Stimulated activated CD8-positive, alpha-beta memory T cell treated with anti-CD3 and anti-CD28 coated beads, Interleukin-4, amount 100 ng/mL, for 4 hours (primary cell): ENCODE measurements around the gene UBR4.

Source experiments
- DNase-seq, 2 donors: peaks; one replicate each; pipeline ENCODE4 v3.0.0-alpha.2; 2020; ENCODE audit warnings: low read depth in 2 of 2, low spot score in 1 of 2

UBR4 gene

DNA sequence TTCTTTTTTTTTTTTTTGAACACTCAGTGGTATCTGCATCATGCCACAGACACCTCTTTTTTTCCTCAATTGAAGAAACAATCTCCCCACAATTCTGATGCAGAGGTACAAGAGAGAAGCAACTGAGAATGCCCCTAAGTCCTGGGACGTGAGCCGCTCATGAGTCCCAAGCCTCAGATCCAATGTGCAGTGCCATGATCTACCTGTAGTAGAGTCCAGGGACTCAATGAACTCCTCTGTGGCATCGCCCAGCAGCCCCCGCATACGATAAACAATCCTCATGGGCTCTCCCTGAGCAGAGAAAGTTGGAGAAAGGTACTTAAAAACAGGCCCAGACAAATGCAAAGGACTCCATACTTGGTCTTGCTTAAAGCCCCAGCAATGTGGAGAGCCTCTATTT, 113.1 kb downstream of the UBR4 start:
- DNase-seq: no peak

DNA sequence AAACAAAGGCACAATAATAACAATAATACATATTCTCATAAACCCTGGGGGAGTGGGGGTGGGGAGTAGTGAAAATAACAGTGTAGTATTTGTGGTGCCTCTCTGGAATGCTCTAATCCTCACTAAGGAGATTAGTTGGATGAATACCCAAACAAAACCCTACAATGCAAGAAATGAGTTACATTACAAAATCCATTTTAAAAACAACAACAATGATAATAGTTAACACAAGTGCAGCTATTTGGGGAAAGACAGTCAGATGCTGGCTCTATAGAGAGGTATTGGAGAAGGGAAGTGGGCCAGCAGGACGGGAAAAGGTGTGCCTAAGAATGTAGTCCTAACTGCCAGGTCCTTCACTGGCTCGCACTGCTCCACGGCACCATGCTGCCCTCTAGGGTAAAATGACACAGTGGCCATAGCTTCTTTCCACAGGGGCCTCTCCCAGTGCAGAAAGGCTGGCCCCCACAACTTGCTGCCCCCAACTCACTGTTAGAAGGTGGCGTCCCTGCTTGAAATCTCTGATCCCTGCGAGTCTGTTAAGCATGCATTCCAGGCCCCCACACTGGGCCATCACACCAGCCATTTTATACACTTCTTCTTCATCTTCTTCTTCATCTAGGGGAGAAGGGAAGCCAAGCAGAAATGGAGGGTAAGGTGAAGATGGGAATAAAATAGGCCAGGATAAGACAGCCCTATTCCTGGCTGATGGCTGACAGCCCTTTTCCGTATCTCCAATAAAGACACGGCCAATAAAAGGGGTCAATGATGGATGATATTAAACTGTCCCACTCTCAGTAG, 113.8 kb downstream of the UBR4 start:
- no peak for DNase-seq

DNA sequence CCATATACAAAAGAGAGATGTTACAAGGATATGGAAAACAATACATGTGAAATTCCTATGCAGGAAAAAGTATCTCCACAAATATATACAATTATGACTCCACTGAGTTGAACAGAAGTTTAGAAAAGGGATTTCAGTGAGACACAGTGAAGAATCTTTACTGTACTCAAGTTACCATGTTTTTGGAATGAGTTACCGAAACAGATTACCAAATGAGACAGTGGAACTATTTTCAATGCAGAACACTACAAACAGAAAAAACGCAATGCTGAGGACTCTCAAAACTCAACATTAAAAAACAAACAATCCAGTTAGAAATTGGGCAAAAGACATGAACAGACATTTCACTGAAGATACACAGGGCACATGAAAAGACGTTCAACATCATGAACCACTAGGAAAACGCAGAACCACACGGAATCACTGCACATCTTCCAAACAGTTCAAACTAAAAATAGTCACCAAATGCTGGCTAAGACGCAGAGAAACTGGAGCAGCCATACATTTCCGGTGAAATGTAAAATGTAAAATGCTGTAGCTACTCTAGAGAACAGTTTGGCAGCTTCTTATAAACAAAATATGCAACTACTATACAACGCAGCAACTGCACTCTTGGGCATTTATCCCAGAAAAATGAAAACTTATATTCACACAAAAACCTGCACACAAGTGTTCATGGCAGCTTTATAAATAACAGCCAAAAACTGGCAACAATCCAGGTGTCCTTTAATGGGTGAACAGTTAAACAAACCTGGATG, 118.7 kb downstream of the UBR4 start:
- DNase-seq: no peak

DNA sequence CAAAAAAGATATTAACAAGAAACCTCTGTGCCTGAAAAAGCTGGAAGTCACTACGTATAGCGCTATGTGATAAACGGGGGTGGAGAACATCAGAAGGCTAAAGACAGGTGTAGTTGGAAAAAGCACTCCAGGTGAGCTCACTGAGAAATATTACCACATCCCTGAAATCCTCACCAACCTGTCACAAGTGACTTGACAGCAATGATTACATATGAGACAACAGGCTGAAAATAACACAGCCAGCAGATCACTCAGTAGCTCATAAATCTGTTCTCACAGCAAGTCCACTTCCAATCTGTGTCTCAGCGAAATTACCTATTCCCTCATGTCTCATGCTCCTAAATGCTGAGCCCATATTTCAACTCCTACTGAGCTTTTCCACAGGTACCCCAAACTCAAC, 120.5 kb downstream of the UBR4 start:
- no peak for DNase-seq

DNA sequence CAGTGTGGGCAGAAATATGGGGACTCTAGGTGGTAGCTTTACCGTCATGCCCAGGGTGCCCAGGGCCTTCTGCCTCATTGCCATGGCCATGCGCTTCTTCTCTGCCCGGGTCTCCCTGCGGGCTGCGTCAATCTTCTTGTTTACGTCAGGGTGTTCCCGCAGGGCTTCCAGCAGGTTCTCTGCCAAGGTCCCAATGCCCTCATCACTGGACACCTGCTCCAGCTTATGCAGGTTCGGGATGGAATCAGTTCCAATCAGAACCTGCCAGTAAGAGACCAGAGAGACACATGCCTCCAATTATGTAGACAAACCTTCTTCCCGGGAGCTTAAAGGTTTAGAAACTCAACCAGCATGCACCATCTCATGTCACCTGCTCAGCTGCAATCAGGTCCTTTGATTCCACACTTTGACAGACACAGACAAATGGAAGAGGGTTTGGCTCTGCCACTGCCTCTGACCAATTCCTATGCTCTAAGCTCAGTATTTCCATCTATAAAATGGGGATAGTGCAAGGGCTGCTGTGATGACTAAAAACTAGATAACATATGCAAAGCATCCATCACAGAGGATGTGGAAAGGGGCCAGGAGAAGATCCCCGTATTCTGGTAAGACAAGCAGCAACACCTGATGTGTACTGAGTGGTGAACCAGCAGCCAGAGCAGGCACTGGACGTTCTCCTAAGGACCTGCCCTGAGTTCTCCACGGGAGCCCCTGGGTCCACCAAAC, 121.2 kb downstream of the UBR4 start:
- DNase-seq: no peak

DNA sequence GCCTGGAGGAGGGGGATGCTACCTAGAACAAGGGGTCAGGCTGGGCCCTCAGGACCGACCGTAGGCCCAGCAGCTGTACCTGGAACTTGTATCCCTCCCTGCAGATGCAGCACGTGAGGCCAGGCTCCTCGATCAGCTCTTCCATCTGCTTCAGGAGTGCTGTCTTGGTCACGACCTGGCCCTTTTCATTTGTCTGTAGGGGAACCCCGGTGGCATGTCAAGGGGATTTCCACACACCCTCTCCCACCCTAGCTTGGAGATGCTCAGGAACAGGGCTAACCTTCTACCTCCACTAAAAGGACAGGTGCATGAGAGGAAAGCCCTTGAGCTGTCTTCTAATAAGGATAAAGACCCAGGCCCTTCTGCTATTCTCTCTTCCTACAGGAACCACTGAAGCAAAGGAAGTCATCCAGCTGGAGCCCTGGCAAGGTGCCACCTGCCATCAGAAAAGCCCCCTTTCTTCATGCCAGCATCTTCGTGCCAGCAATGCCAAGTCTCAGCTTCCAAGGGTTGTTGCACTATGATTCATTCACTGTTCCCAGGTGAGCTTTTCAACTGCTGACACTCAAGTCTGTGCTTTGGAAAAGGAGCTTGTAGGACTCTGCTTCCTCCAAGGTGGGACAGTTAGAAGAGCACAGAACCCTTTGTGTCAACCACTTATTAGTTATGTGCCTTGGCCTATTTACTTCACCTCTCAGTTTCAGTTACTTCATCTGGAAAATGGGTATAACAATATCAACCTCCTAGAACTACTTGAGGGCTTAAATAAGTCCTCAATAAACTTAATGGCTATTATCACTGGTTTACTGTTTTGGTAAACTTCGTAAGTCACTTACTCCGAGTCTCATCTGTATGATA, 122.1 kb downstream of the UBR4 start:
- DNase-seq: no peak

DNA sequence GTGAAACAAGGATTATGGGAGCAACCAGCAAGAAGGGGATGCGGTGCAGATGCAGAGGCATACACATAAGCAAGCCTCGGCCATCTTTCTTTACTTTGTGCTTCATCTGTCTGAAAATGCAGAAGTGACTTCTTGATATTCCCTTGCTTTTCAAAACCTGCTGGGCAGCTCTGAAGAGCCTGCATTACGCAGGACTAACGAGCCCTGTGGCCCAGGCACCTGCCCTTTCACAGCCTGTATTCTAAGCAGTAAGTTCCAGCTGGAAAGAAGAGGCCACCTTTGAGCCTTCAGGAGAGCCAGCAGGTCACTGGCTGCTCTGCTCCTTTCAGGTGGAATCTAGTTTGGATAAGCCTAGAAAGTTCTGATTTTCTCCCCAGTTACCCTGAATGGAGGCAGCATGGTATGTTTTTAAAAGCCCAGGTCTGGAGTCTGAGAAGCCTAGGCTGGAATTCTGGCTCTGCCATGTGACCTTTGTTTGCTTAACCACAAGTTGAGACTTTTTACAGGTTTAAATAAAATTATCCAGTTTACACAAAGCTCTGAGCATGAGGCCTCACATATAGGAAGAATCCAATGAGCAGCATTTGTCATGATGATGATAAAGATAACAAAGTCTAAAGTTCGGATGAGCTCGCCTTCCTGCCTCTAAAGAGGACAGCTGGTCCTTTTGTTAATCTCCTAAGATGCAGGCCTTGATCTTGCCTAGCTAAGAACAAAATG, 122.9 kb downstream of the UBR4 start:
- no peak for DNase-seq

DNA sequence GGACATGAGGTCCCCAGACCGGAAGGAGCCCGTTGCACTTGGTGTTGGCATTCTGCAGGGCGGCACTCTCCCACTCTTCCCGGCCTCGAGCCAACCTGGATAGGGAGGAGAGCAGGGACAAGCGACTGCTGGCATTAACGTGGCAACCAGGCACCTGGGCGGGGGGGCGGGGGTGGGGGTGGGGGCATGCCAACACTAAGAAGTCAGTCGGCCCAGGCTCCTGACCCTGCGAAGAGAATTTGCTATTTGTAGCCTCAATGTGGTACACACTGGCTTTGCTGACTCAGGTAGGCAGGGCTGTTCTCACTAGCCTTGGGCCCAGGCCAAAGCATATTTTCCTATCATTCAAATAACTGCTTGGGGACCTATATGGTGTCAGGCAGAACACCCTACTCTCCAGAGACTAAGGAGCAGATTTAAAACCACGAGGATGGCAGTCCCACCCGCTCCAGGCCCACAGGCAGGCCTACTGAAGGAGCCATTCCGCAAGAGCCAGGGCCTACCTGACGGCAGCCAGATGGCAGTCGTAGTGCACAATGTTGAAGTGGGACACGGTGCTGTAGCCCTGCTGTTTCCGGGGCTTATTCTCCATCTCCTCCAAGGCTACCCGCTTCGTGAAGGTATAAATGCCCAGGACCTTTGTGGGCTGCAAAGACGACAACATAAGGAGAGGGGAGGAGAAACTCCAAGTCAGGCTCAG, 123.7 kb downstream of the UBR4 start:
- DNase-seq: no peak

DNA sequence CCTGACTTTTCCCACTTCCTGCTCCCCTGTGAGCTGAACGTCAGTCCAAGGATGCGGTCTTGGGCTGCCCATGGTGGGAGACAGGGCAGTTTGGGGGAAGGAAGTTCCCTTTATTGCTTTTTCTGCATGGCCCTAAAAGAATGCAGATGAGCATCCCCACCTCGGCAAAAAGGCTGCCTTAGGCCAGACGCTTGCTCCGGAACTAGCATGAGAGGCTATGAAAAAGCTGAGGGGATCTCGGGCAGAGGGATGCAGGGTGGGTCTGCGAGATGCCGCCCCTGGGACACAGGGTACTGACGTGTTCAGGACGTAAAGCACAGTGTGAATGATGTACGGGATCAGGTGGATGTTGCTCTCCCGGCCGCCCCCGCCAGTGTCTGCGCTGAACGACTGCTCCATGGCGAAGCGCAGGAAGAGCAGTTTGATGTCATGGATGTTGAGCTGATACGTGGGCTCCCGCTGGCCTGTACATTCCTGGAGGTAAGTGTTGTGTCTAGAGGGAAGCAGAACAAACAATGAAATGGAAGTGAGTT, 125.8 kb downstream of the UBR4 start:
- no peak for DNase-seq

DNA sequence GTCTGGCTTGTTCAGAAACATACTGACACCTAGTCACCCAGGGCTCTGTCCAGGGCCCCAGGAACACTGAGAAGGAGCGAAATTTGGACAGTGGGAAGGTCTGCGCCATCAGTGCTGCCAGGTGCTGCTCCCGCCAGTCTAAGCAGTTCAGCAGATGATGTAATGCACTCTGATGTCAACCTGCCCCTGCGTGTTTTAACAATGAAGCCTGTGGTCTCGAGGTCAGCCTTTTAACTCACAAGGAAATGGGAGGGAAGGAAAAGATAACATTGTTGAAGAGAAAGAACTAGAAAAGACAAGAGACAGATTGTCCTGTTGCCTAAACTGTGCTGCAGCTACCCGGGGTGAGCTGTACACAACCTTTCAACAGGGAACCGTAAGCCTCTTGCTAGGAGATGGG, 127.0 kb downstream of the UBR4 start:
- no peak for DNase-seq

DNA sequence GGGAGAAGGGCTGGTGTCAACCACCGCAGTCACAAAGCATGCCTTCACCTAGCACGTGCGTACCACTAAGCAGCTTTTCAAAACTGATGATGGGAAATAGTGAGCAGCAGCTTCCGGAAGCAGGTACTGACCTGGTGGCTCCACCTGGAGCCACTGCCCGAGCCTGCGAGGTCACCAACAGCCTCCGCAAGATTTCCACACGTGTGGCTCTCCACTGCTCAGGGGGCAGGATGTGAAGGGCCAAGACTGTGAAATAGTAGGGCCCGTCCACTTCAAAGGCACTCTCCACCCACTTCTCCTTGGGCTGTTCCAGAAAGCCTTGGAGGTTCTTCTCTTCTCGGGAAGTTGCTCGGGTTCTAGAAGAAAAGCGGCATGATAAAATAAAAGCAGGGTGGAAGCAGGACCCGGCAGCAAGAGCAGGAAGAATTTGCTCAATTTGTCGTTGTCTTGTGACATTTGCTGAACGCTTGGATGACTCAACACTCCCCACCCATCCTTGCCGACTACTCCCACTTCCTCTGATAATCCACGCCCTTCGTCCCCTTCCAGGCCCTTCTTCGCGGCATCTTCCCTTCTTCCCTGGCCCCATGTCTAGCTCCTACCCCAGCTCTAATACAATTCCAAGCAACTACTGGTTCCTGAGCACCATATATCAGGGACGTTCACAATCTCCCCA, 128.7 kb downstream of the UBR4 start:
- no peak for DNase-seq

DNA sequence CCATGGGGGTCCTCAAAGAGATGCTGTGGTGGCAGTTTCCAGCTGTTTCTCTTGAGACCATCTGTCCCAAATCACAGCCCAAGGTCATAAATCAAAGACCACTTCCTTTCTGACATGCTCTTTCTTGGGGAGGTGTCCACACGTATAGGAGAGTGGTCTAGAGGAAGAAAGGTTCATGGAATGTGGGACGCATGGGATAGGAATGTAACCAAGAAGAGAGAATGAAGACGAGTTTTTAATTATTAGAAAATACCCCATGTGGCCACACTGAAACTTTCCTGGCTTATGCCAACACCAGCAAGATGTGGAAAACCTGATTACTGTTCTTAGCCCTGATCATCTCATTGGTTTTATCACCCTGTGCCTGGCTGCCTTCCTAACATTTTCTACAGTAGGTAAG, 129.3 kb downstream of the UBR4 start:
- no peak for DNase-seq

DNA sequence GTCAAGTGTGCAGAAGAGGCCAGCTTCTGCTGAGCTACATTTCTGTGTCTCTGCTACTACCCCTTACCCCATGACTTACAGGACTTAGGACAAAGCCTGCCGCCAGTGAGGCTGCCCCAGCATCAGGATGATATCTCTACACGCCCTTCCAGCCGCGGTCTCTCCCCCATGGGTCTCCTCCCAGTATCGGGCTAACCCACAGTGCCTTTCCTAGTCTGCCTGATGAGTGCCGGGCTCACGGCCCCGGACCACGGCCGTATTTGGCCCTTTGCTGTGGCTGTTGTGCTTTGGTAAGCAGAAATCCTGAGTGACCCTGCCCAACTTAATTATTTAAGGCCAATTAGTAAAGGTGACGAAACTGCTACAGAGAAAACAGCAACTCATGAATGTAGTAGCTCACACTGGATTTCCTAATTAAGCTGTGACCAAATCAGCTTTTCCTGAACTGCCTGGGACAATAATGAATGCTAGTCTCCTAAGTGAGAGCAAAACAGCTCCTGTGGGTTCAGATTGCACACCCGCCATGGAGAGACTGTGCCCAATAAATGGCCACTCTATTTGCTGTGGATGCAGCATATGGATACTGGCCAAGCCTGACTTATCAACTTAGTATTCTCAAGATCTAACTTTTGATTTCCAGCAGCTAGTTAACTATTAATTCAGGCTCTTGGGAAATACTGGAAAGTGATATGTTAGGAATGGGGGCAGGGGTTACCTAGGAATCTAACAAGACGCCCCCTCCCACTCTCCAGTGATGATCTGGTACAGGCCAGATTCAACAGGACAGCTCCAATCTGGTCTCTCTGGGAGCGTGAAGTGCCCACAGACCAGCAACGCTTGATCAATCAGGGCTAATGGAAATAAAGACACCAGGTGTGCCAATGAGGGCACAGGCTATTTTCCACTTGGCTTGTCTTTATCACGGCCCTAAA, 130.3 kb downstream of the UBR4 start:
- DNase-seq: no peak

DNA sequence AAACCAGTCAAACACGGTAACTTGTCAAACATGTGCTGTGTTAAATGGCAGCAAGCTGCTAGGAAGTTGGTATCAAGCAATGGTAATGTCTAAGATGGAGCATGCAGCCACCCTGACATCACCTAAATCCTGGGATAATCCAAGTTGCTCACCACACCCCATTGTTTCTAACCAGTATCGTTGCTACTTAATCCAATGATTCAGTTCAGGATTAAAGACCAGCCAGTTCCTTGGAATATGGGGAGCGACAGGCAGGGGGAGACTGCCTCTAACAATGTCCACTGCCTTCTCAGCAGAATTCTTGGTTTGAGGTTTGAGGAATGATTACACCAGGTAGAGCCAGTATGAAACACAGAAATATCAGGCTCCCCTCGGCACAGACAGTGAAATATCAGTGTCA, 131.5 kb downstream of the UBR4 start:
- no peak for DNase-seq

DNA sequence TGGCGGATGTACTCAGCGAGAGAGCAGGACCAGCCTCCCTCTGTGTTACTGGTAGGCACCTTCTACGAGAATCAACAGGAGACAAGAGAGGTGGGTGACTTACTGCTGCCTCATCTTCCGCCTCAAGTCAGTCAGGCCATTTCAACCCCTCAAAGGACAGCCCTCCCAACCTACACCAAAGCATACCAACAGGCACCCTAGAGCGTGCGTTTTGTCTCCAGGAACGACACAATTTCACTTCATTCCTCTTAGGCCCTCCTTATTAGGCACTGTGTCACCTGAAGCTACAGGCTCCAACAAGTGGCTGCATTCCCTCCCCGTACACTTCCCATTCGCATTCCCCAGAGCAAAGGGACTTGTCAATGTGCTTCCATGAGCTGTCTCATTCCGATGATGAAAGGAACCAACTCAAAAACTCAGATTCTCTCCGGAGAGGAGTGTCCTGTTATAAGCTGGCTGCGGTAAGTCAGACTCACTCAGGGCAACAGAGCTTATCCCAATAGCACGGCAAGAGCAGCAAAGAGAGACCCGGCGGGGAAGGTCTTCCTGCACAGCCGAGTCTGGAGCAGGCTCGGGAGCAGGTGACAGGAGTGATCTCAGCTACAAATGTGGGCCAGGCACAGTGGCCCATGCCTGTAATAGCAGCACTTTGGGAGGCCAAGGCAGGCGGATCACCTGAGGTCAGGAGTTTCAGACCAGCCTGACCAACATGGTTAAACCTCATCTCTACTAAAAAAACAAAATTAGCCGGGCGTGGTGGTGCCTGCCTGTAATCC, 133.0 kb downstream of the UBR4 start:
- DNase-seq: no peak

DNA sequence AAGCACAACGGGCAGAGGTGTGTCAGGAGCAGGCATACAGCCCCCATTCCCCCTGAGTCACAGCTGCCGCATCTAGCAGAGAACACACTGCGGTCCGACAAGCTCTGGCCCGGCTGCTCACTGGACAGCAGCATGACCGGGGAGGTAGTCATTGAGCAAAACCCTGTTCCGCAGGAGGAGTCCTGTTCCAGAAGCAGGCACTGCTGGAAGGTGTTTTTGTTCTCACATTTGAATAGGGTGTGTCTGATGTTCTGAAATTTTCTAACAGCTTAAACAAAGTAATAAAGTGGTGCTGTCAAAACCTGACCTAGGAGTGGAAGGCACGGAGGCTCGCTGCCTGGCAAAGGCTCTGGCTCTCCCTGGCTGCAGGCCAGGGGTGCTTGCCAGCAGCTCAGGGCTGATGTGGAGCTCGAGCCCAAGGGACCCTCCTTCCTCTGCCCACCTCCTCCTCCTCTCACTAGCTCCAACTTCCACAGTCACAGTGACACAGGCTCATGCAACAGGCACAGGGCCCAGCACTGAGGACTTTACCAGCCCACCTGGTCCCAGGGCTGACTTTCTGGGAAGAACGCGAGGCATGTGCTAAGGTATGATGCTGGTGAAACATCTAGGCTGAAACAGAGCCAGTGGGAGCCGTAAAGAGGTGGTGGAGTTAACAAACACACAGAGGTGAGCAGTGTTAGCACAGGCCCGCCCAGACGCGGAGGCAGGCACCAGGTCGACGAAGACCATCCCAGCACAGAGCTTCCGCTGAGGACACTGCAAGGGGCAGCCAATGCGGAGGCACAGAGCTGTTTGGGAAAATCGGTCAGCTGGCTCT, 135.0 kb downstream of the UBR4 start:
- DNase-seq: no peak
